GM12873 (cell line): Measurements from ENCODE around the gene TRIM2.

Experiments used
- CTCF ChIP-seq: IDR thresholded peaks from 2 replicates; pipeline ENCODE4 v1.5.1; 2012; ENCODE audit warnings: low read depth, mild to moderate bottlenecking, moderate library complexity, low read length, control low read depth; ENCODE audit not compliant: insufficient read depth; ENCODE audit errors: missing control alignments

The TRIM2 gene

GRCh38 chr4:153384160-153384559, 179.9 kb downstream of the TRIM2 start:
- no peak for TF ChIP-seq CTCF

GRCh38 chr4:153385784-153386183, 181.5 kb downstream of the TRIM2 start:
- no peak for TF ChIP-seq CTCF

- no peak for TF ChIP-seq CTCF
These were observed 183.7 kb downstream of the TRIM2 start for GRCh38 chr4:153387981-153388380.
